HG02610 (cell line): ENCODE data around the gene ZNF500.
A peak's percentile ranks its signal among the peaks of the same experiment; 100 is the strongest.

Source experiments
- ATAC-seq: cut with Tn5 transposase; IDR thresholded peaks from one replicate; pipeline ENCODE4 v1.9.1; 2021; ENCODE audit warnings: mild to moderate bottlenecking, moderate library complexity; ENCODE audit not compliant: unreplicated experiment

Gene ZNF500

DNA sequence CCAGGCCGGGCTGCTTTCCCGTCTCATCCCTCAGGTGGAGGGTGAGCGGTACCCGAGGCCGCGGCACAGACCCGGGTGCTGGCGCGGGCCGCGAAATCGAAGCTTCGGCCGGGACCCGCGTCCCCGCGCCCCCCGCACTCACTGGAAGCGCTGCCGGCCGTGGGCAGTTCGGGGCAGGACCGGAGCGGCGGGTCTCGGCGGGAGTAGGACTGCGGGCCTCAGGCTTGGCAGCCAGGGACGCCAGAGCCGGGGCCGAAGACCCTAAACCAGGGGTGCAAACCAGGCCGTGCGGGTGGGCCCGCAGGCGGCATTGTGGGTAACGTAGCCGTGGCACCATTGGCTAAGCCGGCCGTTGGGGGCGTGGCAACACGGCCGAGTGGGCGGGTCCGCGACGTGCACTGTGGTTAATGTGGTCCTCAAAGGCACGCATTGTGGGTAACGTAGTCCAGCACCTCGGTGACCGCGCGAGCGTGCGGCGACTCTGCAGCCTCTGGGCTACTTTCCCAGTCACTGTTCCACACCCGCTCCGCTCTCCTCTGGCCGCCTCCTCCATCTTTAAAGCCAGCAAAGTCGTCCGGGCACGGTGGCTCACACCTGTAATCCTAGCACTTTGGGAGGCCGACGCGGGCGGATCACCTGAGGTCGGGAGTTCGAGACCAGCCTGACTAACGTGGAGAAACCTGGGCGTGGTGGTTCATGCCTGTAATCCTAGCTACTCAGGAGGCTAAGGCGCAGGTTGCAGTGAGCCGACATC is at the start of gene ZNF500:
Gene ZNF500 (minus strand): TSS at position 288 of the 754 bp plus-strand sequence. CDS start 1,184 bp downstream, outside the sequence.
- peak; percentile 78 for ATAC-seq

GRCh38 chr16:4814542-4815173 is 47.7 kb upstream of the ZNF500 start:
- no peak for ATAC-seq

GRCh38 chr16:4814046-4814445 is 47.1 kb upstream of the ZNF500 start:
- ATAC-seq: no peak

DNA sequence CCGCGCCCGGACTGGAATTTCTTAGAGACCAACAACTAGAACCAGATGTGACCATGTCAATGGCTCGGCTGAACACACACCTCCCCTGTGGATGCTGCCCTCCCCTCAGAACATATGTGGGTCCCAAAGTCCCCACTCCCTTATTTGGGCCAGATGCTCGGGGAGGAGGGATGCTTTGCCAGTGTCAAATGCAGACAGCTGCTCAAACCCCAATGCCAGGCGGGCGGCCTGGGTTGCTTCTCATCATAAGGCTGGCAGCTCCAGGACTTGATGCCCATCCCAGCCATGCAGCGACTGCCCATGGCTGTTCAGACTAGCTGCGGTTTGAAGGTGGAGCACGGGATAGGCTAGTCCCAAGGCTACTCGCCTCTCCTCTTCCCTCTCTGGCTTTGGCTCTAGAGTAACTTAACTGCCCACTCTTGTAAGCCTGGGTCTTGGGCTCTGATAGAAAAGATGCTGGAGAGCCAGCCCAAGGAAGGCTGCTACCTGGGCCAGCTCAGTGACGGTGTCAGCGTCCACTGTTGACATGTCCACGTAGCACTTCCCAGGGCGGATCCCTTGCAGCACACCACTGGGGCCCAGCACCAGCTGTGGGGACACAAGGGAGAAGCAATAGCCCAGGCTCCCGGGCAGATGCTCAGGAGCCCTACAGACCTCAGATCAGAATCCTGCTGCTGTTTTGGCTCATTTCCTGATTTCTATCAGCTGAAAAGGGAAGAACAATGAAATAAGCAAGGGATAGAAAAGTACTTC is 46.5 kb upstream of the ZNF500 start:
- ATAC-seq: no peak

DNA sequence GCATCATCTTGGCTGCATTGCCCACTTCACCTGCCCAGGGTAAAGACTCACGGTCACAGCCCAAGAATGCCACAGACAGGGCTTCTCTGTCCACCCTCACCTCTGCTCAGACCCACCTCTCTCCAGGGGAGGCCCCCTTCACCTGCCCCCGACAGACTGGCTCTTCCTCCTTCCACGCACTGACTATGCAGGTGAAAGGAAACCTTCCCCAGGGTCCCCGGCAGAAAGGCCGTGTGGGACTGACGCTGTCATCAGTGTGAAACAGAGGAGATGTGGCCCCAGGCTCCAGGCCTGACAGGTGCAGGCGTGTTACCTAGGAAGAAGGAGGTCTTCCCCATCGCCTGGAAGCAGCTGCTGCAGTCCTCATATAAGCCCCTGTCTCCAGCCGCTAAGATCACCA is 44.8 kb upstream of the ZNF500 start:
- no peak for ATAC-seq

GRCh38 chr16:4811242-4811641 is 44.3 kb upstream of the ZNF500 start:
- no peak for ATAC-seq

DNA sequence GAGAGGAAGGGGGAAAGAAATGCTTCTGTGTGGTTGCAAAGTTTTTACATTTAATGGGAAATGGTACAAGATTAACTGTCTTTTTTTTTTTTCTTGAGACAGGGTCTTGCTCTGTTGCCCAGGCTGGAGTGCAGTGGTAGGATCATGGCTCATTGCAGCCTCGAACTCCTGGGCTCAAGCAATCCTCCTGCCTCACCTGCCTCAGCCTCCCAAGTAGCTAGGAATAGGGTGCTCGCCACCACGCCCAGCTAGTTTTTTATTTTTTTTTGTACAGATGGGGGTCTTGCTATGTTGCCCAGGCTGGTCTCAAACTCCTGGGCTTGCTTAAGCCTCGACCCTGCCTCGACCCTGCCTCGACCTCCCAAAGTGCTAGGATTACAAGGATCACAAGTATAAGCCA is 39.3 kb upstream of the ZNF500 start:
- no peak for ATAC-seq

GRCh38 chr16:4805231-4805630 is 38.3 kb upstream of the ZNF500 start:
- no peak for ATAC-seq

- ATAC-seq: no peak
These were observed 37.2 kb upstream of the ZNF500 start for GRCh38 chr16:4803898-4804762.

- ATAC-seq: no peak
These were observed 36.5 kb upstream of the ZNF500 start for GRCh38 chr16:4803401-4803844.

DNA sequence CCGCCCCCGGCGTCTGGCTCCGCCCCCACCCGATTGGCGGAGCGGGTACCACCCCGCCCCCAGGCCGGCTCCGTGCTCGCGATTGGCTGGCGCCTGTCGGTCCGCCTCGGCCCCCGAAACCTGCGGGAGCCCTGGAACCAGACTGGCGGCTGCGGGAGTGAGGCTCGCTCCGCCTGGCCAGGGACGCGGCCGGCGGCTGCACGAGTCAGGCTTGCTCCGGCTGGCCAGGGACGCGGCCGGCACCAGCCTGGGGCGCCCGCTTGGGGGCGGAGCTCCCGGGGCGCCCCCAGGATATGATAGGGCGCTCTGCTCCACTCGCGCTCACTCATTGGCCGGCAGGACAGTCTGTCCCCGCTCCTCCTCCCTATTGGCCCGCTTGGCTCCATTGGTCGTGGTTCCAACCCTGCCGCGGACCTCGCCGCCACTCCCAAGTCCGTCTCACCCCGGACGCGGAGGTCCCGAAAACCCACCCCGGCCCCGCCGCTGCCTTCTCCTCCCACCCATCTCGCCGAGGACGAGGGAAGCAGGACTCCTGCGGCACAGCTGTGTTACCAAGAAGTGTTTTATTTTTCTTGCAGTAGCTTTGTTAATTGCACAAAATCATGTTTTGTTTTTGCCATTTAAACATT is 35.8 kb upstream of the ZNF500 start:
- ATAC-seq: peak; percentile 92

- peak; percentile 53 for ATAC-seq
These were observed 35.1 kb upstream of the ZNF500 start, which contains the start of gene ROGDI for GRCh38 chr16:4801962-4802658. ROGDI (minus strand) TSS chr16:4802633; CDS start chr16:4802571, 62 bp downstream.

- no peak for ATAC-seq
These were observed 34.3 kb upstream of the ZNF500 start for GRCh38 chr16:4801051-4801961.

DNA sequence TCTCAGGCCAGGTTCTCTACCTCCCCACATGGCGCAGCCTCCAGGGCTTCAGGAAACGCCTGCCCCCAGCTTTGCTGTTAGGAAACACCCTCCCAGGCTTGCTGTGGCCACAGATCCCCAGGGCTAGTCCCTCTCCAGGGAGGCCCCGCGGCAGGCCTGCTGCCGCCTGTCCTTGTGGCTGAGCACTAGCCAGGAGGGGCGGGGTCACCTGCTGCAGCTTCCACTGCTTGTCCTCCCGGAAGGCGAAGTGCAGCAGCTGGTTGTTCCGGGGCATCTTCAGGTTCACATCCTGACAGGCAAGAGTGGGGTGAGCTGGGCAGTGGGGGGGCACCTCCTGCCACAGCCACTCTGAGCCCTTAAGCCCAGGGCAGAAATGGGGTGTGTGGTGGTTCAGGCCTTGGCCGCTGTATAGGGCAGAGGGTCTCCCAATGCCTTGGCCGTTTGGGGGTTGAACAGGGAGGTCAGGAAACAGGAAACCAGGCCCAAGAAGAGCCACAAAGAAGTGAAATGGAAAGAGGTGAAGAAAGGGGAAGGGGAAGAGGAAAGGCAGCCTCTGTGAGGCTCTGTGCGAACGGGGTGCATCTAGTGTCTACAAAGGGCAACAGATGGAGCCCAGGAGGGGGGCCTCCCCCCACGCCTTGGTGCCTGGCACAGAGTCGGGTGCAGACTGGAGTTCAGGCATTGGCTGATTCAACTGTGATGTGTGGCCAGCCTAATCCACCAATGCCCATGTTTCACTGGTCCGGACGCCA is 33.5 kb upstream of the ZNF500 start:
- no peak for ATAC-seq

- no peak for ATAC-seq
These were observed 32.4 kb upstream of the ZNF500 start for GRCh38 chr16:4799171-4799855.

- no peak for ATAC-seq
These were observed 31.5 kb upstream of the ZNF500 start for GRCh38 chr16:4798456-4798855.

GRCh38 chr16:4797805-4798252 is 30.9 kb upstream of the ZNF500 start:
- no peak for ATAC-seq
